HG02759 (cell line): ENCODE measurements around the gene NAV2.

Experiments used
- ATAC-seq: cut with Tn5 transposase; IDR thresholded peaks from one replicate; pipeline ENCODE4 v1.9.1; 2021; ENCODE audit warnings: mild to moderate bottlenecking, moderate library complexity; ENCODE audit not compliant: unreplicated experiment

The NAV2 gene

GRCh38 chr11:20097319-20098221 lies 384.9 kb downstream of the NAV2 start:
- no peak for ATAC-seq

GRCh38 chr11:20099527-20099926 lies 386.9 kb downstream of the NAV2 start:
- no peak for ATAC-seq

GRCh38 chr11:20102397-20102796 lies 389.8 kb downstream of the NAV2 start:
- ATAC-seq, result no peak

- ATAC-seq, result no peak
Measured at GRCh38 chr11:20103281-20103680, 390.6 kb downstream of the NAV2 start.

- no peak for ATAC-seq
Measured at GRCh38 chr11:20105427-20105826, 392.8 kb downstream of the NAV2 start.

GRCh38 chr11:20109731-20110445 lies 397.3 kb downstream of the NAV2 start:
- no peak for ATAC-seq

GRCh38 chr11:20110908-20111669 lies 398.5 kb downstream of the NAV2 start:
- ATAC-seq, result peak; percentile 86

- ATAC-seq, result no peak
Measured at GRCh38 chr11:20111871-20112270, 399.2 kb downstream of the NAV2 start.

GRCh38 chr11:20112291-20113148 lies 399.9 kb downstream of the NAV2 start:
- ATAC-seq, result peak; percentile 34

- no peak for ATAC-seq
Measured at GRCh38 chr11:20113149-20113438, 400.5 kb downstream of the NAV2 start.

- no peak for ATAC-seq
Measured at GRCh38 chr11:20114588-20114987, 402.0 kb downstream of the NAV2 start.

- ATAC-seq, result no peak
Measured at GRCh38 chr11:20116825-20117224, 404.2 kb downstream of the NAV2 start.

GRCh38 chr11:20117291-20117690 lies 404.7 kb downstream of the NAV2 start:
- no peak for ATAC-seq

GRCh38 chr11:20118209-20118608 lies 405.6 kb downstream of the NAV2 start:
- no peak for ATAC-seq

GRCh38 chr11:20119315-20119714 lies 406.7 kb downstream of the NAV2 start:
- no peak for ATAC-seq

- no peak for ATAC-seq
Measured at GRCh38 chr11:20120134-20120925, 407.7 kb downstream of the NAV2 start.

- ATAC-seq, result no peak
Measured at GRCh38 chr11:20122131-20122530, 409.5 kb downstream of the NAV2 start.

GRCh38 chr11:20125927-20126326 lies 413.3 kb downstream of the NAV2 start:
- no peak for ATAC-seq

- no peak for ATAC-seq
Measured at GRCh38 chr11:20126724-20127123, 414.1 kb downstream of the NAV2 start.
